HS-27A (cell line): ENCODE results near the gene C11orf86.
"Not testable (repeated sequence)": the region's sequence is repeated elsewhere in the genome, so short reads cannot be mapped to it uniquely, and the experiment has no call there.

Experiments
- DNase-seq: peaks from one replicate; pipeline ENCODE4 v3.0.0-alpha.2; 2012; ENCODE audit warnings: low read depth, missing footprints

Gene C11orf86, protein sequence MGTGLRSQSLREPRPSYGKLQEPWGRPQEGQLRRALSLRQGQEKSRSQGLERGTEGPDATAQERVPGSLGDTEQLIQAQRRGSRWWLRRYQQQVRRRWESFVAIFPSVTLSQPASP

GRCh38 chr11:66974724-66975404, at the start of gene C11orf86:
Gene C11orf86, plus strand, starts transcription at chr11:66975304. Its CDS starts 59 bp downstream, at chr11:66975363.
- no peak for DNase-seq

GRCh38 chr11:66929753-66930152, 45.4 kb upstream of the C11orf86 start:
- no peak for DNase-seq

DNA sequence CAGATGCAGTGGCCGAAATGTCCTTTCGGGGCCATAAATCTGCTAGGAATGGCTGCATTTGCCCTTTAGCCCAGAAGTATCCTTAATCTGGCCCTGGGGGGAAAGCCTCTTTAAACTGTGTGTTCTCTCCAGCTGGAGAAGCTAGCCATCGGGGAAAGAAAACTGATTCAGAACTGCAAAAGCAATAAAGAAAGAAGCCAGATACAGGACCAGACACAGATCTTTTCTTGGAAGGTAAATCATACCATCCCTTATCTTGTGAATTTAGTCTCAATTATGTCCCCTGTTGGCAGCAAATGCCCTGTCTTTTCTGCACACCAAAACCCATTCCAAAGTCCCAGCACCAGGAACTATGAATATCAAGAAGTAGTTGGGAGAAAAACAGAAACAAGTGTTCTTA, 42.6 kb upstream of the C11orf86 start:
- no peak for DNase-seq

DNA sequence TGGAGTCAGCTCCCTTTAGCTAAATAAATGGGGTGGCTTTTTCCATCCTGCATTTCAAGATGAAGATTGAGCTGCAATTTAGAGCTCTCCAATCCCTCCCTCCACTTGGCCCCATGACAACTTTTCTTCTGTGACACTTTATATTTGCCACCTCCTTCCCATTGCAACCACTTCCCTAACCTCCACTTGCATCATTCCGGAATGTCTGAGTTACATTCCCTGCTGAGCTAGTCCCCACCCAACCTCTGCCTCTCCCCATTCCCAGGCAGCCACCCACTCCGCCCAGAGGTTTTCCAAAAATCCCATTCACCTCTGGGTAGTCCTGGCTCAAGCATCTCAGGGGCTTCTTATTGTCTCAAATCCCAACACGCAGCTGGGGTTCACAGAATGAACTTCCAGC, 41.6 kb upstream of the C11orf86 start:
- DNase-seq, result no peak

DNA sequence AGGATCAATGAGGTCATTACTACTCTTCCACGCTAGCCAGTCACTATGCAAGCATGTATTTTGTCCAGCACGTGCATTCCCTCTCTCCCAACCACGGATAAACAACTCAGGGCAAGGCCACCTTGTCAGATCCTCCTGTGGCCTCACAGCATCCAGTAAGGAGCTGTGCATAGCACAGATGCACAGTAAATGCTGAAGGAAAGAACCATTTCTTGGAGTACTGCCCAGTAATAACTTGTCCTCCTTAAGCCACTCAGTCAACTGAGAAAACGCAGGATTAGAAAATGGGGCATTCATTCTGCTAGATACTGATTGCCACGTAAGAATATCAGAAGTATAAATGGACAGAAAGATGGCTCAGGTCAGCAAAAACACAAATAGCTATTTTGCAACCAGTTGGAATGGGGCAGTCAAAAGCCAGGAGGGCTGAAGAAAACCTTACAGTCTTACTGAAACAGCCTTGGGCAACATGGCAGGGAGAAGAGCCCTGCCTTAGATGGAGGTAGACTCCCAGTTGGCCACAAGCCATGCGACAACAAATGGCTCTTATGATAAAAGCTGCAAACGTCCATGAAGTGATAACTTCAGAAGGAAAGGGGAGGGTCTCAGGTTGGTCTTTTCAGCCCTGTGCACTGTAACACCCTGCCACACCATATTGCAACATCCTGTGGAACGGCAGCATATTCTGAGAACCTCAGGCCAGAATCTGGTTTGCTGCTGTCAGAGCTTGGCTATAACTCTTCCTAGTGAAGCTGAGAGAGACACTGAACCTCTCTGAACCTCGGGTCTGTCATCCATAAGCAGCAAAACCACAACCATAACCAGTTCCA, 39.9 kb upstream of the C11orf86 start:
- no peak for DNase-seq

GRCh38 chr11:66936311-66936711, 38.8 kb upstream of the C11orf86 start:
- DNase-seq, result no peak

GRCh38 chr11:66937193-66937733, 37.8 kb upstream of the C11orf86 start:
- no peak for DNase-seq

DNA sequence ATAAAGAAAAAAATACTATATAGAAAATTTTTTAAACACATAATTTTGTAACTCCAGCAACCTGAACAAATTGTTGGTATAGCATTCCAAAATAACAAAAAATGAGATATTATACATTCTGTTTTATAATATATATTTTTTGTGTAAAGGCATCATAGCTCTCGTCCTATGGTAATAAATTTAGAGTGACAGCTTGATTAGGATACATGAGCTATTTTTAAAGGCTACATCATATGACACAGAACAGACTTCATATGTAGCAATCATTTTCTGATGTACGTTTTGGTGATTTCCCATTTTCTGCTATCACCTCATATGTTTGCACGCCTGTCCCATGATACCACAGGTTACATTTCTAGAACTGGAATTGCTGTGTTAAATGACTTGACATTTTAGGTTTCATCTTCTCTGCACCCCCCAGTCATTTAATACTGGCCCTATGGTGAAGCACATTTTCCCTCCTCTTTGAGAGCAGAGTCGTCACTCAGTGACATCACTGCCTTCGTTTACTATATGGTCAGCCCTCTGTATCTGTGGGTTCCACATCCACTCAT, 36.4 kb upstream of the C11orf86 start:
- DNase-seq, result no peak

GRCh38 chr11:66950112-66950535, 25.0 kb upstream of the C11orf86 start:
- no peak for DNase-seq

GRCh38 chr11:66951135-66951534, 24.0 kb upstream of the C11orf86 start:
- no peak for DNase-seq

DNA sequence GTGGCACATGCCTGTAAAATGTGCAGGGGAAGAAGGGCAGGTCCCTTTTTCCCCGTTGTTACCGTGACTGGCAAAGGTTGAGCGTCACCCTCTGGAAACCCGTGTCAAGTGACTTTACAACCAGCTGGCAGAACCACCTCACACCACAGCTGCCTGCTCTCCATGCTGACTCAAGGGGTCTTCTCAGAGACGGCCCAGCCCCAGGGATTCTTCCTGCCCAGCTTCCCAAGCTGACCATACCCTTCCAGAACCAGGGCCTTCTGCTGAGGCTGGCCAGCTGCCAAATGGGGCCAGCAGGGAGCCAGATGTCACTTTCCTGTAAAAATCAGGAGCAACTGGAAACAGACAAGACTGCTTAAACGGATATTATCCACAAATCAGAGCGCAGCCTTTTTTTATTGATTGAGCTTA, 23.2 kb upstream of the C11orf86 start:
- DNase-seq, result no peak

GRCh38 chr11:66953081-66953833, 21.8 kb upstream of the C11orf86 start:
- DNase-seq, result no peak

DNA sequence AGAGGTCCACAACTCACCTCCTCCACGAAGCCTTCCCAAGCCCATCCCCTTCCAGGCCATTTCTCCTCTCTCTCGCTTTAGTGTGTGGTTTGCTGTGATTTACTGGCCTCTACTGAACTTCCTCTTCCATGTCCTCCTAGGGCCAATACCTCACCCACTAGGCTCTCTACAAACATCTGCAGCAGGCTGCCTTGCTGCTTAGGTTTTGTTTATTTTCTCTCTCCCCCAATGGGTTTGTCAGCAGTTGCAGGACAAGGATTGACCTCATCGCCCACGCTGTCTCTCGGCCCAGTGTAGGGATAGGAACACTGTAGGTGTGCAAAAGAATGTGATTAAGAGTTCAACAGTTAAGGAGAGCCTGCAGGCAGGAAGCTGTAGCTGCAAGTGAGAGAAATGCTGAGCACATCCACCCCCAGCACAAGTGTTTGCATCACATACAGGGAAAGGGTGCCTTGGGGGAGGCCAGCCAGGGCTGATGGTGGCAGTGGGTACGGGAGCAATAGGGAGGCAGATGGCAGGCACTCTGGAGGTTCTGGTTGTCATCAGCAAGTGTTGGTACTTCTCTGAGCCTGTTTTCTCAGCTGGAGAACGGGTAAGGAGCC, 18.3 kb upstream of the C11orf86 start:
- DNase-seq, result no peak

DNA sequence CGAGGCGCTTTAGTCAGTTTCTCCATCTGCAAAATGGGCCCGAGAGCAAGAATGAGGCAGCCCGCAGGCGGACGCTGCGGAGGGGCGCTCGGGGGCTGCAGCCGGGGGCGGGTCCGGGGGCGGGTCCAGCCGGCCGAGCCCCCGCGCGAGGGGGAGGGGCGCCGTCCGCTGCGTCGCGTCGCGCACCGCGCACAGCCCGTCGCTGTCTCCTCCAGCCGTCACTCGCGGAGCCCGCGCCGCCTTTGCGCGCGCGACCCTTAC, 17.2 kb upstream of the C11orf86 start:
- DNase-seq, result no peak

- DNase-seq, result peak; percentile 99
These were observed 16.7 kb upstream of the C11orf86 start, which contains the start of gene PC for GRCh38 chr11:66958232-66958955. Gene PC, minus strand, starts transcription at chr11:66958383. Its CDS starts 86,224 bp downstream, at chr11:66872159.

- no peak for DNase-seq
These were observed 16.2 kb upstream of the C11orf86 start for GRCh38 chr11:66958956-66959274.

GRCh38 chr11:66961691-66962213, 13.4 kb upstream of the C11orf86 start:
- not testable (repeated sequence) for DNase-seq

DNA sequence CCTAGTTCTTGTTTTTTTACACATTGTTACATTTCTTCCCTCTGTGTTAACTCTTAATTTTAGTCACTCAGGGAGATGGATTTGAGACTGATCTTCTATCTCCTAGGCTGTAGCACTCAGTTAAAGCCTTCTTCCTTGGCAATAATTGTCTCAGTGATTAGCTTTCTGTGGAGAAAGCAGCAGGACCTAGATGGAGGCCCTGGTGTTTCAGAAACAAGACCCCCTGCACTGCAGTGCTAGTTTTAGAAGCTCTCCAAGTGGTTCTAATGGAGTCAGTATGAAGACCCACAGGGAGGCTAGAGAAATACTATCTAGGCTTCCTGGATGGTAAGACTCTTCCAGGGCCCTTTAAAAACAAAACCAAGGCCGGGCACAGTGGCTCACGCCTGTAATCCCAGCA, 12.9 kb upstream of the C11orf86 start:
- no peak for DNase-seq

- no peak for DNase-seq
These were observed 12.3 kb upstream of the C11orf86 start for GRCh38 chr11:66962801-66963200.

GRCh38 chr11:66964495-66964894, 10.6 kb upstream of the C11orf86 start:
- DNase-seq, result no peak

DNA sequence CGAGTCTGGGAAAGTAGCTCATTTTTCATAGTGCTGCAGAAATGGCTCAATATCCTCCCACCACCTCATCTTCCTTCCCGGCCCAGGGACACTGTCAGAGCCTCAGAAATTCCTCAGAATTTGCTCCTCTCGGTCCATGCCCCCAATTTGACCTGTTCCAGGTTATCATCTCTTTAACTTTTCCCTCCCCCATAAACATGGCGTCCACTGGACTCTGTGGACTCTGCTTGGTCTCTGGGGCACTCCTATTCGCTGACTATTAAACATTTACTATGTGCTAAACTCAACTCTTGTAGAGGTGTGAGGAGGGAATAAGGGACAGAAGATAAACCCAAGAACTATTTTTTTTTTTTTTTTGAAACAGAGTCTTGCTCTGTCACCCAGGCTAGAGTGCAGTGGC, 8.8 kb upstream of the C11orf86 start:
- DNase-seq, result no peak
